HG02571 (cell line): ENCODE data around the gene SLC6A4.

Experiments used
- ATAC-seq: cut with Tn5 transposase; IDR thresholded peaks from one replicate; pipeline ENCODE4 v1.9.1; 2021; ENCODE audit warnings: mild to moderate bottlenecking, moderate library complexity; ENCODE audit not compliant: unreplicated experiment

Gene SLC6A4

DNA sequence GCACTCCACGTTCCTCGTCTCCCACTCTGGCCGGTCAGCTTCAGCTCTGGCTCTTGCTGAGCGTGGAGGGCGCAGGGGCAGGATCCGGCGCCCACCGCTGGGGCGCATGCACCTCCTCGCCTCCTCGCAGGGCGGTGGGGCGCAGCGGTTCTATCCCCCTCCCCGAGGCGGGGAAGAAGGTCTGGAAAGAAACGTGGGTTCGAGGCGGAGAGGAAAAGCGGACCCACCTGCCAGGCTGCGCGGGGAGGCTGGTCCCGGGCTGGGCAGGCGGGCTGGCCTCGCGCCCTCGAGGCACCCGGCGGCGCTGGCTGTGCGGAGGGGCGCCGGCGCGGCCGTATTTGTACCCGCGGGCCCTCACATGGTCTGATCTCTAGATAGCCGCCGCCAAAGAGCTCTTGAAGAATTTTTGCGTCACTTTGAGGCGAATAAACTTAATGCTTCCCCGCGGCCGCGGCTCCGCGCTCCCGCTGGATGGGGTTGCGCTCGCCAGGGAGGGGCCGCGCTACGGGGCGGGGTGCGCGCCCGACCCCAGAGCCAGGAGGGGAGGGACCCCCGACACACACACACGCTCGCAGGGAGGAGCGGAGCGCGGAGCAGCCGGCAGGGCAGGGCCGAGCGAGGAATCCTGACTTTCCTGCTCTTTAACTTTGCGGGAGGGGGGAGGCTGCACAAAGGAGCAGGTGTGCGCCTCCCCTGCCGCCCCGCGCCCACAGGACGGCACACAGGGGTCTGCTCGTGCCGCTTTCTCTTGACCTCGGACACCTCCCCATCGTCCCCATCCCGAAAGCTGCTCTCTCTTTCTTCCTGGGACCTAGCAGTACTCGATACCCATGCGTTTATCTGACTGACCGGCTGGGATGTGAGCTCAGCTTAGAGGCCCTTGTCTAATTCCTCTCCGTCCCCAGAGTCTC is at the start of gene SLC6A4:
Gene SLC6A4 (minus strand): TSS at position 312 of the 911 bp plus-strand sequence. CDS start 13,739 bp downstream, outside the sequence.
- ATAC-seq, result no peak

DNA sequence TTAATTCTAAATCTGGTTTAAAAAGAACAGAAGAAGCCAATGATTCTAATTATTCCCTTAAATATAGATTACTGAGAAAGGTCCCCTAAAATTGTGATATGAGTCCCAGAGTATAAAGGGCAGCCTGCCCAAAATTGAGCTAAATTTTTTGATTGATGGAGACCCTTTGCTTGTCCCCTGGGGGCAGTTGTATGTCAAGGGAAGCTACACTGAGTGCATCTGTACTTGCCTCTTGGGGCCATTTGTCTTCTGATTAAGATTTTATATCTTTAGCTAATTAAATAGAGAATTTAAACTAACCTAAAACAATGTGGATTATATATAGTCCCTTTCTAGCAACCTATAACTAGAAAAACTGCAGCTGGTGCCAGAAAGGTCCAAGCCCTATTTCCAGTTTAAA is 43.7 kb upstream of the SLC6A4 start:
- no peak for ATAC-seq

DNA sequence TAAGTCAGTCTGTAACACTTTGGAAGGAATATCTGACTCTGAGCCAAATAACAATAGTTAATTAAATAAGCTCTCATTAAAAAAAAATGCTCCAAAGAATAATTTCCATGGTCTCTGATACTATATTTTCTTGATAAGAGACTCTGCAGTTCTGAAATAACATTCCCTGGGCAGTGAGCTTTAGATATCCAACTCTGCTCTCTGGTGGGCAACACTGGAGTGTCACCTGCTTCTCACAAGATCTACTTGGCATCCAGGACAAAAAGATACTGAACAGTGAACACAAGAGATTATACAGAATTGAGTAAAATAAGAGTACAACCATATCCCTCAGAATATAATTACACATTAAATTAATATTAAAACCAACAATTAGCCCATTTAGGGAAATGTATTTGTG is 42.5 kb upstream of the SLC6A4 start:
- ATAC-seq, result no peak

DNA sequence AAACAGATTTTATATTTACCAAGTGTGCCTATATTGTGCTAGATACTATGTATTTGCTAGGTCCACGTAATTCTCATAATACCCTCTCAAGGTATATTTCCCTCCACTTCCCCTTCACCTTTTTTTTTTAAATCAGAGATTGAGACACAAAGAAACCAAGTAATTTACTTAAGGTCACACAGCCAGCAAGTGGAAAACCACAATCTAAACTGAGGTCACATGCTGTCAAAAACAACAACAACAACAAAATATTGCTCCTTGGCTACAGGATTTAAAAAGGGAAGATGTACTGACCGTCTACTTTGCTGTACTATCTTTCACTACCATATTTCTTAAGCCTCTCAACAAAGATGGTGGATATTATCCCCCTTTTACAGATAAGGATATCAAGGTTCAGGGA is 40.4 kb upstream of the SLC6A4 start:
- ATAC-seq, result no peak

DNA sequence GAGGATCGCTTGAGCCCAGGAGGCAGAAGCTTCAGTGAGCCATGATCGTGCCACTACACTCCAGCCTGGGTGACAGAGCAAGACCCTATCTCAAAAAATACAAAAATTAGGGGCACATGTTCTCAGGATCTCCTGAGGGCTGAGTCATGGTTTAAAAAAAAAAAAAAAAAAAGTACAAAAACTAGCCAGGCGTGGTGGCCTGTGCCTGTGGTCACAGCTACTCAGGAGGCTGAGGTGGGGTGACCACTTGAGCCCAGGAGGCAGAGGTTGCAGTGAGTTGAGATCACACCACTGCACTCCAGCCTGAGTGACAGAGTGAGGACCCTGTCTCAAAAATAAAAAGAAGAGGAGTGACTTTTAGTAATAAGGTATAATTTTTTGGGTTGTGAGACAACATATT is 39.4 kb upstream of the SLC6A4 start:
- no peak for ATAC-seq

DNA sequence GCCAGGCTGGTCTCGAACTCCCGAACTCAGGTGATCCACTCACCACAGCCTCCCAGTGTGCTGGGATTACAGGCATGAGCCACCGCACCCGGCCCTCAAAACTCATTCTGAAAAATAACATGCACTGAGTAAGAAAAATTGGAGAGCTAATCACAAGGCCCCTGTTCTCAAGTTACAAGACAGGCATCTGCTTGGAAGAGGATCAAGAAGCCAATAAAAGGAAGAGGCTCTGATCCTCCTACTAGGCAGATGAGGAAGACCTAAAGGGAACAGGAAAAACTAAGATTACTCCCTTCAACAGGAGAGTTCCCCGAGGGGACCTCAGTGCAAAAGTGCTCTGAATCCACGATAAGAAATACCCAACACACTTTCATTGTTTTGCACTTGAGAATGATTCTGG is 37.9 kb upstream of the SLC6A4 start:
- no peak for ATAC-seq

DNA sequence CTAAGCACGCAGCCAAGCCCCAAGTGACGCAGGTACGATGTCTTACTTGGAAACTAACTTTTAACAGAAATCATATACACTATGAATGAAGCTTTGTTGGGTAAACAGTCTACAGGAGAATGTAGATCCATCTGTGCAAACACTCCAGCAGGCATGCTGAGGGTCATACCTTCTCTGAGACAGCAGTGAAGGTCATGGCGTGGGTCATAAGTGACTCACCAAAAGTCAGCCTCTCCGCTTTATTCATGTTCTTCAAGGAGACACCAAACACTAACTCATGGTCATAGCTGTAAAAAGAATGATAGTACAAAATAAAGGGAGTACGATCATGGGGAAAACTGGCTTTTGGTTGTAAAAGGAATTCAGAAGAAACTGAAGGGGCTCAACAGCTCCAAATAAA is 35.6 kb upstream of the SLC6A4 start:
- ATAC-seq, result no peak

DNA sequence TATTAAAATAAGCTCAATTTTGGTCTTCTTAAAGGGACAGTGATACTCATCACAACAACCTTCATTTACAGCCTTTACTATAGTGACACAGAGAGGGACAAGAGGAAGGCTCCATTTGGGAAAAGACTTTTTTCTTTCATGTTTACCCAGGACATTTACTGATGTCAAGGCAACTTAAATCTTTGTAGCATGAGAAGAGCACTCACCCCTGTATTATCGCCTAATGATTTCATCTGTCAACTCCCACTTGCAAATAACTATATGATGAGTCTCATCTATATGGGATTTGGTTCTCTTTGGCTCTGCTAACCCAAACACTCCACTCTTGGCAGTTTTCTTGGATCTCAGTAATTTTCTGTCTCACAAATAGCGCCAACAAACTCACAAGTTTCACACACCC is 32.1 kb upstream of the SLC6A4 start:
- no peak for ATAC-seq

DNA sequence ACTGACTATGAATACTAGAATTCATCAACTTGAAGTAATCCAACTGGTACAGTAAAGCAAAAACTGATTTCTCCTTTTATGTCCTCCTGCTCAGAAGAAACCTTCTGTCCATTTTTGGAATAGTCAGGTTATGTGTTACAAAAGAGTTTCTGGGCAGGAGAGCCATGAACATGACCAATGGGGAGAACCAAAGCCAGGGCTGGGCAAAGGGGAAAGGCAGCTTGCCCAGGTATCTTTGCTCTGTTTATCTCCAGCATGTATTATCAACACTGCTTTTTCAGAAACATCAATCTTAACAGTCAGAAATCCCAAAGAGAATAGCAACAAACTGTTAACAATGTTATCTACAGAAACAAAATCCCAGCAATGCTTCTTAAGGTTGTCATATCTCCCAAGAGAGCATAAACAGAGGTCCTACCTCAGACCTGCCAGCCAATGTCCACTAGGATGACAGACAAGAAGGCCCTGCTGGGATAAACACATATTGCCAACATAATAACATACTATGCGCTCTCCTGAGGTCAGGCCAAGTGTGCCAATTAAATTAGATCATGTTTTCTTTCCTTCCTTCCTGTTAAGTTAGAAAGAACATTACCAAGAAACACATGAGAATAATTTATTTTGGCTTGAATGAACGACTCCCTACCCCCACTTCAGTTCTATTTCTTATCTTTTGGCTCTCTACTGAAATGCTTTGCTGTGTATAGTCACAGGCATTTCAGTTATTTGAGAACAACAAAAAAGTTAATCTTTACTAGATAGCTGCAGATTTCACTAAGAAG is 28.2 kb upstream of the SLC6A4 start:
- ATAC-seq, result no peak

DNA sequence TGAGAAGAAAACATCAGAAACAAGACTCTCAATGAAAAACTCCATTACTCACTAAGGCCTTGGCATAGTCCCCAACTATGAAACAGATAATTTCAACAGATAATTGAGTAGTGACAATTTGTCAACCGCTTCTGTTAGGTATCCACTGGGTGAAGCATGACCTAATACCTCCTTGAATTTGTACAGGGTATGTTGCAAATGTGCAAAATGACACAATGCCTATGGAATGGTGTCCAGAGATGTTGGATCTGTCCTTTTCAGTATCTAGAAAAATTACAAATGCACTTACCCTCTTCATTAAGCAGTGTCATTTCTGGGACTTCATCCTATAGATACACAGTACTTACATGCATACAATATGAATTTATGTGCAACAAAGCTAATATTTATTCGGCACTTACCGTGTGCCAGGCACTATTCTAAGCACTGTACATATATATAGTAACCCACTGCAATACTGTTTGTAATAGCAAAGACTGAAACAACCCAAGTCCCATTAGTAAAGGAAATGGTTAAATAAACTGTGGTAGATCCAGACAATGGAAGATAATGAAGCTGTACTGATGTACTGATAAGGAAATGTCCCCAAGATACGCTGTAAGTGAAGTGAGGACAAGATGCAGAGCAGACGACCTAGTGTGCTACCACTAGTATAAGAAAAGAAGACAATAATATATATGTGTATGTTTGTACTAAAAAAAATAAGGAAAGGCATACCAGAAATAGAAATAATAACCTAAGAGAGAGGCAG is 21.4 kb upstream of the SLC6A4 start:
- ATAC-seq, result no peak

DNA sequence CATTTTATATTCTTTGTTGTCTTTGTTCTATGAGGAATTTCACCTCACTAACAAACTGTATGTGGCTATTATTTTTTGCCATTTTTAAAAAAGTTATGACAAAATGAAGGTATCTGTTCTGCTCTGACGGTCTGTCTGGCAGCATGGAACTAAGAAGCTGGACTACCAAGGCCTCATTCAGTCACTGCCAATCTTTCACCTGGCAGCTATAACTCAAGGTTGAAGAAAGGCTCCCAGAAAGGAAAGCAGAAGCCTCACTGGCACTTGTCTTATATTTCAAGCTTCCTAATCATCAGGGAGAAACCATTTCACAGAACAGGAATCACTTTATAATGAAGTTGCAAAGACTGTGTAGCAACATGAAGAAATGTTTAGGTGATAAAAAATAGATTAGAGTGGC is 18.7 kb upstream of the SLC6A4 start:
- no peak for ATAC-seq

DNA sequence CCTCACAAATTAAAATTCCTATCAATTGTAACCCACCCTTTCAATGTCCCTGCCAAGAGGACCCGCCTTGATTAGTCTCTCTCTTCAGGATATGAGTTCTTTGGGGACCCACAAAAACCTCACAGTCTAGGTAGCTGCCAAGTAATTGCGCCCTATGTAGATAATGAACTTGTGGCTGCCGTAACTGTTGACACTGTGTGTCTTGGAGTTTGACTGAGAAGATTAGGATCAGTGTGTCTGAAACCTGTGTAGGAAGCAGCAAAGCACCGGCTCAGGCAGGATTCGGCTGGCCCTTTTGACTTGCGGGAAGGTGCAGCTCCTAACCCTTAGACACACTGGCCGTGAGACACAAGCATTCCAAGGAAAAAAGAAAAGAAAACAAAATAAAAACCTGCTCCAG is 17.8 kb upstream of the SLC6A4 start:
- ATAC-seq, result no peak

DNA sequence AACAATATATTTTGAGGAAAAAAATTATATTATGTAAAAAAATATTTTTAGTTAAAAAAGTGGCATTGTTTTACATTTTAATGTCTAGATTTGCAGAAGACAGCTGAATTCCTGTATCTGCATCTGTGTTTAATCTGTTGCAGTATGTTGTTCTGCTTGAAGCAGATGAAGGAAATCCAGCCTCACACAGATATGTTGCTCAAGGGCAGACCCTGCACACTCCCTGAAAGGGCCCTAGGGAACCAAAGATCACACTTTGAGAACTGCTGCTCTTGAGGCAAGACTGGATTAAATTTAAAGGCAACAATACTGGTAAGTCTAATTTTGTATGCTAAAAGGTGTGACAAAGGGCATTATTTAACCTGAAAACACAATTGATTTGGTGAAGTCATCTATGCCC is 16.4 kb upstream of the SLC6A4 start:
- ATAC-seq, result no peak

DNA sequence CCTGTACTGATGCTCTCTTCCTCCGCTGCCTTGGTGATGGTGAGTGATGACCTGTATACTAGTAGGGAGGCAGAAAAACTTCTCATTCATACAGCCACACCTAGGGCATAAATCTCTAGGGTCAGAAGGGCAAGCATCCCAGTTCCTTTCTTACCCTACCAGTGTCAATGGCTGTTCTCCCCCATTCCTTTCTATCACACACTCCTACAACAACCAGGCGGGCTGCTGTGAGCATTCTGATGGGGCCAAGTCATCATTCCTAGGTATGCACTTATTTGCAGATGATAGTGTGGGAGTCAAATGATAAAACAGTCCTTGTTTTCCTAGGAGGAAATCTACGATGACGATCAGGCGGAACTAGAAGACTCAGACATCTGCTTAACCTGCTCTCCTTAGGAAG is 14.0 kb upstream of the SLC6A4 start:
- no peak for ATAC-seq

DNA sequence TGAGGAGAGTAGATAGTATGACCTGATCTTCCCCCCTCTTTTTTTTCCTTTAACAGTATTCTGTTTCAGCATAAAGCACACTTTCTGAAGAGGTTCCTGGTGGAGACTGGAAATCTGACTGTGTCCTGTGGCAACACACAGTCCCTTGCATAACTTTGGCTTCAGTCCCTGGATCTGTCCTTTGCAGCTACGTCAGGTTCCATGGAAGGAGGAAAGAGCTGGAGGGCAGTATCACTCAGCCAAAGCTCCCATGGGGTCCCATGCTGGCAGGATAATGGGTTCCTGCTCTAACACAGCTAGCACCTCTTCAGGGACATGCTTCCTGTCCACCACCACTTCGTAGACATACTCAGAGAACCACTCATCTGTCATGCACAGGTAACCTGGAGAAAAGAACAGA is 13.3 kb upstream of the SLC6A4 start:
- no peak for ATAC-seq

DNA sequence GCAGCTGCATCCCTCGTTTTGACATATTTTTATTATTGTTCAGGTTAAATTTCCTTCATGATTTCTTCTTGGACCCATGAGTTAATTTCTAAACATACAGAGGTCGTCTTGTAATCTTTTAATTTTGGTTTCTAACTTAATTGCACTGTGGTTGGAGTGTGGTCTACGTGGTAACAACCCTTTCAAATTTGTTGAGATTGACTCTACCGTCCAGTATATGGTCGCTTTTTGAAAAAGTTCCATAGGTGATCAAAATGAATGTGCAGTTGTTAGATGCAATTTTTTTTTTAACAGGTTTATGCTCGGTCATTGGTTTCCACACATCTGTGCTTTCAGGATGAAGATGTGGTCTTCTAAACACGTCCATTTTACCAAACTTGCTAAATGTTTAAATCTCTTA is 11.0 kb upstream of the SLC6A4 start:
- no peak for ATAC-seq

DNA sequence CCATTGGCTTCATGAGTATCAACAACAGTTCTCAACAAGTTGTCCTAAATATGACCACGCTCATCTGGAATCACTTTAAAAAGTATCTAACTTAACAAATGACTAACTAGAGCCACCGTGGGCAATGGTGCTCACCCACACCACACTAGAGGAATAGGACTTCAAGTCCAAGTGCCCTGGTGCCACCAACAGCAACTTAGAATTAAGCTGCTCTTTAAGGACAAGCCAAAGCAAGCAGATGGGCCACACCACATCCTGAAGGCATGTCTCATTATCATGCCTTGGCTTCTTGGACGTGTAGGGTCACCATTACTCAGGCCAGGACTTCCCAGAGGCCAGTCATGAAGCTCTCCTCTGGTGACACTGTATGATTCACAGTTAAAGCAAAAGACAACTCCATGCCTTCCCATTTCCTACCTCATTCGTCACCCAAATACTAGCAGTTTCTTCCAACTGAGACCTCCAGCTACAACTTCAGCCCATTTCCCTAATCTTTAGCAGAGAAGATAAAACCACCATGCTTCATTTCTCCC is 9.4 kb upstream of the SLC6A4 start:
- ATAC-seq, result no peak

DNA sequence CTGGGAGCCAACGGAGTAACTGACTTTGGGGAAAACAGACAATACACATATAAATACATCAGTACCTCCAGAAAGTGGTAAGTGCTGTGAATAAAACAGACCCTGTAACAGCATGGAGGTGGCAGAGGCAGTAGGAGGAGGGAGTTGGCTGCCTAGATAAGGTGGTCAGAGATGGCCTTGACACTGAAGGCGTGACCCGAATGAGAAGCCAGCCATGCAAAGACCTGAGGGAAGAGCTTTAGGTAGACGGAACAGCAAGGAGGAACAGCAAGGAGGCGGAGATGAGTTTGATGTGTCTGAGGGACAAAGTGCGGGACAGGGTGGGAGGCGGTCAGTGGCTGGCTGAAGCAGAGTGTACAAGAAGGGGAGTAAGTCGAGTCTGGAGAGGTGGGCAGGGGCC is 8.1 kb upstream of the SLC6A4 start:
- ATAC-seq, result no peak

DNA sequence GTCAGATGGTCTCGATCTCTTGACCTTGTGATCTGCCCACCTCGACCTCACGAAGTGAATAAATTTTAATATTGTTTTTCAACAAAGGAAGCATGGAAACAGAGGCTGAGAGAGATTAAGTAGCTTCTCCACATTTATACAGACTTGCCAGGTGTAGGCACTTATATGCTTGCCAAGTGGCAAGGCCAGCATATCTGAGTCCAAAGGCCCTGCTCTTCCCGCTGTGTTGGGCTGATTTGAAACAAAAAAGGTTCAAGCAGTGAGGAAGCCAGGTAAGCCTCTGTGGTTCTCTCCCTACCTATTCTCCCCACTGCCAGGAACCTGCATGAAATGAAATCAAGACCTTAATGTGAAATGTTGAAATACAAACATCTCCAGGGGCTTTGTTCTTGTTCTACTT is 7.5 kb upstream of the SLC6A4 start:
- ATAC-seq, result no peak

DNA sequence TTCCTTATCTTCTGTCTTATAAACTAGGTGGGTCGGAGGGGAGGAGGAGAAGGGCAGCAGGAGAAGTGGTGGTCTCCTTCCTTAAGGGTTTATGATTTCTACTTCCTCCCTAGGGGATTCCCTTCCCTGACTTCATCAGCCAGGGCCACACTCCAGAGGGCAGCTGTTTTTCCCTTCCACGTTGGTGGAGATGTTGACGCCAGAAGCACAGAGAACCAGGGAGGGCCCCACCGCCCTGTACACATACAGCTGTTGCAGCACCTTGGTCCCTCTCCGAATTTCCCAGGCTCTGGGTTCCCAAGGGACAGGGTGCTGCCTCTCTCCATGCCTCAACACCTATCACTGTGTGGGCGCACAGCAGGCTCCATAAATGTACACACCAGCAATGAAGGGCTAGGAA is 5.6 kb upstream of the SLC6A4 start:
- ATAC-seq, result no peak

DNA sequence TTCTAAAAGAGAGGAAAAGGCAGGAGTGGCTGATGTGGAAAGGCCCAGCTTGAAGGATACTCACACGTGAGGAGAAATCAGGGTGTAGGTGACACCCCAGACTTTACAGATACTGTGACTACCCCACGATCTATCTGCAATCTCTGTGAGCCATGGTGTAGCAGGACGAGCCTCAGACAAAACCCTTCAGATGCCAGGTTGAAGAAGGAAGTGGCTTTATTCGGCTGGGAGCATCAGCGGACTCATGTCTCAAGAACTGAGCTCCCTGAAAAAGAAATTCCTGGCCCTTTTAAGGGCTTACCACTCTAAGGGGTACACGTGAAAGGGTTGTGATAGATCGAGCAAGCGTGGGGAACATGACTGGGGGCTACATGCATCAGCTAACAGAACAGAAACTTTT is 4.7 kb upstream of the SLC6A4 start:
- ATAC-seq, result no peak
